SK-N-SH treated with all-trans-retinoic acid at 6 μM for 48 hours (cell line): ENCODE results near the gene ASS1.

Experiments
- ARNTL ChIP-seq: fragments of 450-650 bp; formaldehyde crosslinking; IDR thresholded peaks from 2 replicates; pipeline ENCODE4 v1.5.0; 2020; ENCODE audit warnings: low read depth, mild to moderate bottlenecking, moderate library complexity, borderline replicate concordance
- ESRRG ChIP-seq: fragments of 250-450 bp; sonication (Bioruptor Pico); IDR thresholded peaks from 2 replicates; pipeline ENCODE4 v1.6.1; 2021; ENCODE audit warnings: mild to moderate bottlenecking
- ISL1 ChIP-seq: fragments of 250-450 bp; sonication (Bioruptor Pico); IDR thresholded peaks from 2 replicates; pipeline ENCODE4 v2.1.2; 2022; ENCODE audit warnings: mild to moderate bottlenecking, moderate library complexity
- ZFP3 ChIP-seq: fragments of 250-450 bp; sonication (Bioruptor Pico); IDR thresholded peaks from 2 replicates; pipeline ENCODE4 v1.5.0; 2020; ENCODE audit warnings: mild to moderate bottlenecking, moderate library complexity
- ZNF565 ChIP-seq: fragments of 450-650 bp; formaldehyde crosslinking; conservative IDR thresholded peaks from 2 replicates; pipeline ENCODE4 v1.5.0; 2020; ENCODE audit warnings: low read depth, mild to moderate bottlenecking, moderate library complexity
- TF ChIP-seq, protein P1 (sequence below): fragments of 250-450 bp; sonication (Bioruptor Pico); IDR thresholded peaks from 2 replicates; pipeline ENCODE4 v1.5.1; 2020; ENCODE audit warnings: low read depth, mild to moderate bottlenecking, moderate library complexity
- TF ChIP-seq, protein P2 (sequence below): fragments of 250-450 bp; sonication (Bioruptor Pico); IDR thresholded peaks from 2 replicates; pipeline ENCODE4 v1.8.0; 2020; ENCODE audit warnings: mild to moderate bottlenecking, moderate library complexity, borderline replicate concordance

DNA sequence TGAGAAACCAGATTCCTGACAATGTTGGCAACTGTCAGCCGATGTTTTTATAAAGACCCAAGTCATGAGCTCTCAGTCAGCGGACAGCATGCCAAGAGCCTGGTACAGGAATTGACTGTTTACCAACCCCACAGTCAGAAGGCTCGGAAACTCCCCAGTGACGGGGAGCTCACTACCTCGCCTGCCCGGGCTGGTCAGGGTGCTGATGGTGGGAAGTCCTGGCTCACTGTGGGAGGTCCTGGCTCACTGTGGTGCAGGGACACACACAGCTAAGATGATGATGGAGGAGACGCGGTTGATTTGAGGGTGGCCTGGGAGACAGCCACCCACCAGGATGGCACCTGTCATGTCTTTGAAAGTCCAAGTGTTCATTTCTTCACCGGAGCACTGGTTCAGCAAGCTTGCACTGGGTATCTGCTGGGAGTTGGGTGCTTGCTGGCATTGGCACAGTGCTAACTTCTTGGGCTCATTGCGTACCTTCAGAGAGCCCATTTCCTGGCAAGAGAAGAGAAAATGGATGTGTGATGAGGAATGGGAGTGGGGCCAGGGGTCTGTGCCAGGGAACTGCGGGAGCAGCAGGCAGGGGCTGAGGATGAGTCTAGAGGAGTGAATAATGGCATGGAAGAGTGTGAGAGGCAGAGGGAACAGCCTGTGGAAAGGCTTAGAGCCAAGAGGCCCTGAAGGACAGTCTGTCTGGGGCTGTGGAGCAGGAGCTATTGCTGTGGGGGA lies 15.3 kb downstream of the ASS1 start:
- no peak for TF ChIP-seq ZFP3 (CRISPR knock-in tag)
- no peak for TF ChIP-seq ZNF565 (CRISPR knock-in tag)
- TF ChIP-seq, protein P1, sequence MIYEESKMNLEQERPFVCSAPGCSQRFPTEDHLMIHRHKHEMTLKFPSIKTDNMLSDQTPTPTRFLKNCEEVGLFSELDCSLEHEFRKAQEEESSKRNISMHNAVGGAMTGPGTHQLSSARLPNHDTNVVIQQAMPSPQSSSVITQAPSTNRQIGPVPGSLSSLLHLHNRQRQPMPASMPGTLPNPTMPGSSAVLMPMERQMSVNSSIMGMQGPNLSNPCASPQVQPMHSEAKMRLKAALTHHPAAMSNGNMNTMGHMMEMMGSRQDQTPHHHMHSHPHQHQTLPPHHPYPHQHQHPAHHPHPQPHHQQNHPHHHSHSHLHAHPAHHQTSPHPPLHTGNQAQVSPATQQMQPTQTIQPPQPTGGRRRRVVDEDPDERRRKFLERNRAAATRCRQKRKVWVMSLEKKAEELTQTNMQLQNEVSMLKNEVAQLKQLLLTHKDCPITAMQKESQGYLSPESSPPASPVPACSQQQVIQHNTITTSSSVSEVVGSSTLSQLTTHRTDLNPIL (CRISPR knock-in tag): no peak
- TF ChIP-seq ARNTL (CRISPR knock-in tag): no peak
- no peak for TF ChIP-seq ESRRG (CRISPR knock-in tag)
- TF ChIP-seq, protein P2, sequence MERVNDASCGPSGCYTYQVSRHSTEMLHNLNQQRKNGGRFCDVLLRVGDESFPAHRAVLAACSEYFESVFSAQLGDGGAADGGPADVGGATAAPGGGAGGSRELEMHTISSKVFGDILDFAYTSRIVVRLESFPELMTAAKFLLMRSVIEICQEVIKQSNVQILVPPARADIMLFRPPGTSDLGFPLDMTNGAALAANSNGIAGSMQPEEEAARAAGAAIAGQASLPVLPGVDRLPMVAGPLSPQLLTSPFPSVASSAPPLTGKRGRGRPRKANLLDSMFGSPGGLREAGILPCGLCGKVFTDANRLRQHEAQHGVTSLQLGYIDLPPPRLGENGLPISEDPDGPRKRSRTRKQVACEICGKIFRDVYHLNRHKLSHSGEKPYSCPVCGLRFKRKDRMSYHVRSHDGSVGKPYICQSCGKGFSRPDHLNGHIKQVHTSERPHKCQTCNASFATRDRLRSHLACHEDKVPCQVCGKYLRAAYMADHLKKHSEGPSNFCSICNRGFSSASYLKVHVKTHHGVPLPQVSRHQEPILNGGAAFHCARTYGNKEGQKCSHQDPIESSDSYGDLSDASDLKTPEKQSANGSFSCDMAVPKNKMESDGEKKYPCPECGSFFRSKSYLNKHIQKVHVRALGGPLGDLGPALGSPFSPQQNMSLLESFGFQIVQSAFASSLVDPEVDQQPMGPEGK (CRISPR knock-in tag): no peak
- no peak for TF ChIP-seq ISL1
